Stomach (tissue), 9 donors: ENCODE data around the gene C5AR2. TPM values are rescaled to one million over a fixed set of nuclear protein-coding genes. Genes with fewer than 3 reads are reported as not detected.

Experiments used
- DNase-seq, 2 donors: peaks; one replicate each; pipeline versions ENCODE4 v3.0.0 to v3.0.0-alpha.2; 2013 to 2019
- H3K27ac ChIP-seq, 5 donors: fragments of 200-600 bp in 4 of 5; sonication (generic) in 4 of 5; one replicate each; pipeline ENCODE4 v1.5.1; 2013 to 2019; ENCODE audit warnings: mild to moderate bottlenecking in 1 of 5, moderate library complexity in 1 of 5
- H3K27me3 ChIP-seq, 3 donors: fragments of 200-600 bp; sonication (generic); one replicate each; pipeline ENCODE4 v1.5.1; 2017 to 2019; ENCODE audit warnings: mixed run types in 1 of 3
- H3K36me3 ChIP-seq, 4 donors: fragments of 200-600 bp; sonication (generic); 1 replicate in 3 of 4; 2 replicates in 1 of 4; pipeline ENCODE4 v1.5.1; 2016 to 2019
- H3K4me1 ChIP-seq, 4 donors: fragments of 200-600 bp; sonication (generic); one replicate each; pipeline ENCODE4 v1.5.1; 2016 to 2019
- H3K4me3 ChIP-seq, 4 donors: fragments of 200-600 bp; sonication (generic) in 3 of 4; one replicate each; pipeline ENCODE4 v1.5.1; 2016 to 2019; ENCODE audit warnings: mild to moderate bottlenecking in 1 of 4
- H3K9me3 ChIP-seq, 4 donors: fragments of 200-600 bp; sonication (generic); one replicate each; pipeline ENCODE4 v1.5.1; 2016 to 2019
- EP300 ChIP-seq: sonication (generic); formaldehyde crosslinking; IDR thresholded peaks from one replicate; pipeline ENCODE4 v1.6.1; 2017; ENCODE audit warnings: antibody characterized with exemption
- POLR2A ChIP-seq, 4 donors: fragments of 450-650 bp; IDR thresholded peaks; one replicate each; pipeline ENCODE4 v1.6.1; 2016; ENCODE audit warnings: antibody characterized with exemption in 4 of 4, control low read depth in 2 of 4, mild to moderate bottlenecking in 1 of 4, moderate library complexity in 1 of 4
- POLR2AphosphoS5 ChIP-seq, 3 donors: sonication (generic); formaldehyde crosslinking; IDR thresholded peaks; one replicate each; pipeline ENCODE4 v1.6.1; 2016; ENCODE audit warnings: antibody characterized with exemption in 3 of 3
- WGBS, 5 donors: extraction: QIAGEN DNeasy Blood & Tissue Kit in 3 of 5; methylation state at CpG; one replicate each; pipeline versions ENCODE4 v1.1.5 to v1.1.7; 2013 to 2018; 5-methylcytosine and 5-hydroxymethylcytosine counted together
- intact Hi-C: fragments of 100-400 bp; cut with DNase I; formaldehyde crosslinking; loops from one replicate; pipeline ENCODE4 v1.15.1; 2023; ENCODE audit warnings: low total_unique reads
- polyA plus RNA-seq, 3 donors: library from polyadenylated mRNA; stranded (reverse); fragments of 200-250 nt; gene quantifications; one replicate each; pipeline ENCODE4 v1.2.3, GENCODE V29; 2013
- total RNA-seq, 5 donors: library from RNA; depleted of rRNA; stranded (reverse); fragments of >200 nt; gene quantifications; one replicate each; pipeline versions ENCODE4 v1.1.0 to v1.2.3, GENCODE V29; 2014 to 2016
- TF ChIP-seq, protein P1 (sequence below), 7 experiments: fragments of 450-650 bp in 4 of 7; fragments of 200-600 bp in 3 of 7; sonication (generic) in 3 of 7; IDR thresholded peaks; one replicate each; pipeline ENCODE4 v1.5.1; 2016 to 2019; ENCODE audit warnings: antibody characterized with exemption in 7 of 7, control low read depth in 2 of 7, mild to moderate bottlenecking in 1 of 7
- donor health status: healthy with polysubstance abuse.
- donor health status: Bipolar disorder and iron deficiency.
- donor health status: healthy.

C5AR2 gene
- total and polyA plus RNA-seq, 8 donors: 0.13 to 11.1 (median 0.82) TPM; not detected in 2

DNA sequence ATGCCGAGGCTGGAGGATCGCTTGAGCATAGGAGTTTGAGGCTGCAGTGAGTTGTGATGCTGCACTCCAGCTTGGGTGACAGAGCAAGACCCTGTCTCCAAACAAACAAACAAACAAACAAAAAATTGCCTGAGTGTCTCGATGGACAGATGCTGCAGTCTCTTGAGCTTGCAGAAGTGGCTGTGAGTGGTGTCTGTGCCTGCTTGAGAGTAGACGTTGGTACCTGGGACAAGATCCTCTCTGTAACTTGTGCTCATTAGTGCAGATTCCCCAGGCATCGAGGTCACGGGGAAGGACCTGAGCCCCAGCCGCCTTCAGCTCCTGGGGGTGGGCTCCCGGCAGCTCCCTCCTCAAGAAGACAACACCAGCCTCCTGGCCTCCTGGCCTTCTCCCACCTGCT, 8.6 kb upstream of the C5AR2 start:
- Histone ChIP-seq H3K36me3 (peaks cover 0 to 12% (median 0%) of the 10 kb centered on the region in 4 donors), H3K27me3 (peaks cover 0 to 47% (median 0%) of the 10 kb centered on the region in 3 donors), H3K4me1 (no peaks in the 10 kb centered on the region), H3K4me3 (no peak overlapping the region), H3K27ac (peak overlapping the region in 2 of 5 donors; percentile 50 to 65), H3K9me3 (peaks cover 0 to 6% (median 0%) of the 10 kb centered on the region in 4 donors)
- intact Hi-C loops: loop anchor here (10.0 kb wide), 1 partner anchor 81 kb away; no protein-coding TSS in a partner anchor
- WGBS, 5 donors: 73 to 79% (median 74%) methylated on average over 8 of the region's 8 CpGs
- TF ChIP-seq EP300 (no peak), POLR2A (IDR thresholded peaks at IDR 0.05) (no peak), POLR2AphosphoS5 (IDR thresholded peaks at IDR 0.05) (no peak)
- TF ChIP-seq, protein P1, sequence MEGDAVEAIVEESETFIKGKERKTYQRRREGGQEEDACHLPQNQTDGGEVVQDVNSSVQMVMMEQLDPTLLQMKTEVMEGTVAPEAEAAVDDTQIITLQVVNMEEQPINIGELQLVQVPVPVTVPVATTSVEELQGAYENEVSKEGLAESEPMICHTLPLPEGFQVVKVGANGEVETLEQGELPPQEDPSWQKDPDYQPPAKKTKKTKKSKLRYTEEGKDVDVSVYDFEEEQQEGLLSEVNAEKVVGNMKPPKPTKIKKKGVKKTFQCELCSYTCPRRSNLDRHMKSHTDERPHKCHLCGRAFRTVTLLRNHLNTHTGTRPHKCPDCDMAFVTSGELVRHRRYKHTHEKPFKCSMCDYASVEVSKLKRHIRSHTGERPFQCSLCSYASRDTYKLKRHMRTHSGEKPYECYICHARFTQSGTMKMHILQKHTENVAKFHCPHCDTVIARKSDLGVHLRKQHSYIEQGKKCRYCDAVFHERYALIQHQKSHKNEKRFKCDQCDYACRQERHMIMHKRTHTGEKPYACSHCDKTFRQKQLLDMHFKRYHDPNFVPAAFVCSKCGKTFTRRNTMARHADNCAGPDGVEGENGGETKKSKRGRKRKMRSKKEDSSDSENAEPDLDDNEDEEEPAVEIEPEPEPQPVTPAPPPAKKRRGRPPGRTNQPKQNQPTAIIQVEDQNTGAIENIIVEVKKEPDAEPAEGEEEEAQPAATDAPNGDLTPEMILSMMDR (IDR thresholded peaks at IDR 0.05): no peak
- no peak for DNase-seq

DNA sequence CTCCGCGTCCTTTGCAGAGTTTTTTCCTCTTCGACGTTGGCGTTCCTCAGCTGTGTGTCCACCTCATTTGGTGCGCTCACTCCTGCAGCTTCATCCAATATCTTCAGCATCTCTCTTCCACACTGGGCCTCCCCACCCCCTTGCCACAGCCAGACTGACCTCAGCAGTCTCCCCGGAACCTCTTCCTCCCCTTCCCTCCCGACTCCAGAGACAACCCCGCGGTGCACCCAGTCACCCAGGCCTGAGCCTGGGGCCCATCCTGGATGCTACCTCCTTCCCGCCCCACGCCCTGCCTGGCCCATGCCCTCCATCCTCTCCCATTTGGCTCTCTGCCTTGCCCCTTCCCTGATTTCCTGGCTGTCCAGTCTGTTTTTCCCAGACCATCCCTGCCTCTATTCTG, 8.1 kb upstream of the C5AR2 start:
- Histone ChIP-seq H3K4me1 (no peaks in the 10 kb centered on the region), H3K27me3 (peaks cover 0 to 47% (median 0%) of the 10 kb centered on the region in 3 donors), H3K4me3 (no peak overlapping the region), H3K27ac (peak overlapping the region in 3 of 5 donors; percentile 29 to 65 (median 50)), H3K9me3 (peaks cover 0 to 6% (median 0%) of the 10 kb centered on the region in 4 donors), H3K36me3 (peaks cover 0 to 12% (median 0%) of the 10 kb centered on the region in 4 donors)
- TF ChIP-seq POLR2AphosphoS5 (IDR thresholded peaks at IDR 0.05) (no peak), POLR2A (IDR thresholded peaks at IDR 0.05) (no peak), EP300 (no peak)
- TF ChIP-seq, protein P1 (IDR thresholded peaks at IDR 0.05): no peak
- intact Hi-C loops: loop anchor here (10.0 kb wide), 1 partner anchor 81 kb away; no protein-coding TSS in a partner anchor
- DNase-seq: no peak
- 80 to 84% (median 84%) methylated on average over 12 of the region's 12 CpGs for WGBS, 5 donors

DNA sequence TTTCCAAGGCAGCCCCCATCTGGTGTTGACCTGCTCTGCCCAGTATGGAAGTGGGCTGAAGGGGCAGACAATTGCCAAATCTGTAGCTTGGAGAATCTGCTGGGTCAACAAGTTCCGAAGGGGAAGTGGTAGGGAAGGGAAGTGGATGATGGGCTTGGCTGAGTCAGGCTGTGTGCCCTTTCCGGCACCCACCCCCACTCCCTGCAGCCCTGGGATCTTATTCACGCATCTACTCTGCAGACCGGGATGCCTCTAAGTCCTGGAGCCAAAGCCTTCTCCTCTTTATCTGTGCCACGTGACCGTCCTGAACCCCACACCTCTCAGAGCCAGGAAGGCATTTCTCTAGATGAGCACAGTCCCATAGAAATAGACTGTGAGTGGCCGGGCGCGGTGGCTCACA, 7.5 kb upstream of the C5AR2 start:
- Histone ChIP-seq H3K36me3 (peaks cover 0 to 12% (median 0%) of the 10 kb centered on the region in 4 donors), H3K27me3 (peaks cover 0 to 48% (median 0%) of the 10 kb centered on the region in 3 donors), H3K9me3 (peaks cover 0 to 6% (median 0%) of the 10 kb centered on the region in 4 donors), H3K4me1 (no peaks in the 10 kb centered on the region), H3K27ac (peak overlapping the region in 3 of 5 donors; percentile 29 to 65 (median 50)), H3K4me3 (no peak overlapping the region)
- TF ChIP-seq POLR2AphosphoS5 (IDR thresholded peaks at IDR 0.05): peak in 2 of 3 donors; percentile 21 to 26
- TF ChIP-seq, protein P1 (IDR thresholded peaks at IDR 0.05): no peak
- intact Hi-C loops: loop anchor here (10.0 kb wide), 1 partner anchor 80 kb away; no protein-coding TSS in a partner anchor
- peak in 1 of 2 donors; percentile 26 for DNase-seq
- 48 to 56% (median 53%) methylated on average over 9 of the region's 9 CpGs for WGBS, 5 donors

DNA sequence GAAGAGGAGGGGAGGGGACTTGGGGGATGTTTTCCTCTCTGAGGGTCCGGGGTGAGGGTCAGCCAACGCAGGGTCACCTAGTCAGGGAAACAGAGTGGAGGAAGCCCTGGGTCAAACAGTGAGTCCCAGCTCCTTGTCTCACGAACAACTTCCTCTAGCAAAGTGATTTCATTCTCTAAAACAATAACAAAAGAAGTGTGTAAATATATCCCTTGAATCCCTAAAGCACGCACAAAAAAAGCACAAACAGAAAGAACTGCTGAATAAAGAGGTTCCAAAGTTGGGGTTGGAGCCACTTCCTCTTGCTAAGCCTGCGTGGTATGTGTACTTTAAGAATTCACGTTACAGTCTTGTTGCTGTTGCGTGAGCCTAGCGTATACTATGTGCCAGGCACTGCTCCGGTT, 1.5 kb upstream of the C5AR2 start:
- Histone ChIP-seq H3K36me3 (no peaks in the 10 kb centered on the region), H3K4me1 (peaks cover 0 to 5% (median 2%) of the 10 kb centered on the region in 4 donors), H3K27me3 (peaks cover 0 to 43% (median 0%) of the 10 kb centered on the region in 3 donors), H3K4me3 (no peak overlapping the region), H3K9me3 (no peaks in the 10 kb centered on the region), H3K27ac (peak overlapping the region; percentile 35 to 77 (median 65))
- DNase-seq: peak in 1 of 2 donors; percentile 53
- TF ChIP-seq POLR2AphosphoS5 (IDR thresholded peaks at IDR 0.05): peak in 1 of 3 donors; percentile 39
- TF ChIP-seq EP300: no peak
- TF ChIP-seq, protein P1 (IDR thresholded peaks at IDR 0.05): no peak
- no peak for TF ChIP-seq POLR2A (IDR thresholded peaks at IDR 0.05)
- intact Hi-C loops: no loop called here
- 12 to 17% (median 14%) methylated on average over 9 of the region's 9 CpGs for WGBS, 5 donors
